DOHH2 (cell line): ENCODE data around the gene AFAP1.

Experiments used
- CTCF ChIP-seq: fragments of 200-600 bp; sonication (generic); IDR thresholded peaks from one replicate; pipeline ENCODE4 v1.5.1; 2014; ENCODE audit warnings: antibody characterized with exemption, mild to moderate bottlenecking, low read depth, low read length; ENCODE audit not compliant: poor library complexity, severe bottlenecking
- EZH2phosphoT487 ChIP-seq: fragments of 200-600 bp; sonication (generic); IDR thresholded peaks from 2 replicates; pipeline ENCODE4 v1.6.1; 2017; ENCODE audit warnings: borderline replicate concordance, mild to moderate bottlenecking, antibody characterized with exemption, low read length, moderate library complexity, mixed read lengths

GRCh38 chr4:7973545-7973981 lies 33.9 kb upstream of the AFAP1 start:
- TF ChIP-seq CTCF, result no peak
- no peak for TF ChIP-seq EZH2phosphoT487
